AG09319 (cell line): Measurements from ENCODE around the gene AKAP3.

ENCODE experiments used
- DNase-seq: peaks from one replicate; pipeline ENCODE4 v3.0.0-alpha.2; 2010; ENCODE audit warnings: low read depth; ENCODE audit errors: extremely low read depth
- CTCF ChIP-seq: IDR thresholded peaks from 2 replicates; pipeline ENCODE4 v1.5.1; 2011; ENCODE audit warnings: low read depth, mild to moderate bottlenecking, inconsistent platforms, low read length, moderate library complexity

The AKAP3 gene

GRCh38 chr12:4648501-4649357 lies at the start of gene AKAP3, which contains the start of gene NDUFA9:
TSS of gene AKAP3 (minus strand) at chr12:4649051. CDS start at chr12:4638196, 10,855 bp downstream.
TSS of gene NDUFA9 (plus strand) at chr12:4649114. CDS start at chr12:4649127, 13 bp downstream.
- TF ChIP-seq CTCF = no peak
- DNase-seq = peak; percentile 56

GRCh38 chr12:4690760-4691159 lies 41.9 kb upstream of the AKAP3 start:
- no peak for TF ChIP-seq CTCF
- no peak for DNase-seq

GRCh38 chr12:4685317-4685716 lies 36.5 kb upstream of the AKAP3 start:
- no peak for DNase-seq
- no peak for TF ChIP-seq CTCF

GRCh38 chr12:4681732-4682131 lies 32.9 kb upstream of the AKAP3 start:
- TF ChIP-seq CTCF = no peak
- DNase-seq = no peak

- no peak for DNase-seq
- TF ChIP-seq CTCF = no peak
Observed at GRCh38 chr12:4679711-4680110, 30.9 kb upstream of the AKAP3 start.

GRCh38 chr12:4665236-4665635 lies 16.4 kb upstream of the AKAP3 start:
- no peak for TF ChIP-seq CTCF
- no peak for DNase-seq

GRCh38 chr12:4663971-4664505 lies 15.2 kb upstream of the AKAP3 start:
- peak; percentile 38 for DNase-seq
- no peak for TF ChIP-seq CTCF
